ENCODE data around the gene SPN. TPM values are rescaled to one million over a fixed set of nuclear protein-coding genes. Genes with fewer than 3 reads are reported as not detected.
"Not testable (repeated sequence)": the region's sequence is repeated elsewhere in the genome, so short reads cannot be mapped to it uniquely, and the experiment has no call there.

SPN gene
- polyA plus RNA-seq, 1 donor from 2014 or later: 11.0 TPM

GRCh38 chr16:29638751-29639150, 24.3 kb upstream of the SPN start:
- H3K4me3 Mint-ChIP-seq, H3K36me3 Mint-ChIP-seq, H3K27me3 Mint-ChIP-seq, H3K27ac Mint-ChIP-seq, H3K9me3 Mint-ChIP-seq: not testable (repeated sequence)
- H3K4me1 Mint-ChIP-seq: peaks cover 0 to 14% (median 5%) of the 10 kb centered on the region in 3 donors

- Mint-ChIP-seq H3K4me1 (peaks cover 17 to 34% (median 22%) of the 10 kb centered on the region in 3 donors), H3K4me3 (peak overlapping the region in 1 of 4 donors; percentile 6), H3K9me3 (no peaks in the 10 kb centered on the region), H3K27ac (no peak overlapping the region), H3K36me3 (no peaks in the 10 kb centered on the region), H3K27me3 (no peaks in the 10 kb centered on the region)
Observed at GRCh38 chr16:29641561-29641960, 21.5 kb upstream of the SPN start.

GRCh38 chr16:29643596-29643995, 19.5 kb upstream of the SPN start:
- H3K9me3 Mint-ChIP-seq: no peaks in the 10 kb centered on the region
- no peak overlapping the region for H3K4me3 Mint-ChIP-seq
- no peaks in the 10 kb centered on the region for H3K36me3 Mint-ChIP-seq
- no peak overlapping the region for H3K27ac Mint-ChIP-seq
- peaks cover 17 to 34% (median 22%) of the 10 kb centered on the region in 3 donors for H3K4me1 Mint-ChIP-seq
- H3K27me3 Mint-ChIP-seq: no peaks in the 10 kb centered on the region

- peak overlapping the region in 2 of 3 donors; percentile 87 to 96 for H3K27ac Mint-ChIP-seq
- H3K36me3 Mint-ChIP-seq: no peaks in the 10 kb centered on the region
- H3K9me3 Mint-ChIP-seq: no peaks in the 10 kb centered on the region
- peaks cover 17 to 34% (median 22%) of the 10 kb centered on the region in 3 donors for H3K4me1 Mint-ChIP-seq
- H3K4me3 Mint-ChIP-seq: peak overlapping the region in 2 of 4 donors; percentile 82 to 87
- no peaks in the 10 kb centered on the region for H3K27me3 Mint-ChIP-seq
Observed at GRCh38 chr16:29644338-29644857, 18.6 kb upstream of the SPN start.

- H3K4me3 Mint-ChIP-seq: peak overlapping the region in 3 of 4 donors; percentile 29 to 87 (median 82)
- H3K27ac Mint-ChIP-seq: peak overlapping the region; percentile 69 to 96 (median 92)
- no peaks in the 10 kb centered on the region for H3K27me3 Mint-ChIP-seq
- H3K9me3 Mint-ChIP-seq: no peaks in the 10 kb centered on the region
- no peaks in the 10 kb centered on the region for H3K36me3 Mint-ChIP-seq
- peaks cover 21 to 34% (median 22%) of the 10 kb centered on the region in 3 donors for H3K4me1 Mint-ChIP-seq
Observed at GRCh38 chr16:29644973-29645693, 17.9 kb upstream of the SPN start.

GRCh38 chr16:29645694-29646187, 17.3 kb upstream of the SPN start:
- H3K27me3 Mint-ChIP-seq: no peaks in the 10 kb centered on the region
- H3K4me3 Mint-ChIP-seq: peak overlapping the region; percentile 29 to 87 (median 55)
- H3K27ac Mint-ChIP-seq: peak overlapping the region; percentile 69 to 96 (median 92)
- H3K36me3 Mint-ChIP-seq: no peaks in the 10 kb centered on the region
- peaks cover 21 to 31% (median 22%) of the 10 kb centered on the region in 3 donors for H3K4me1 Mint-ChIP-seq
- H3K9me3 Mint-ChIP-seq: no peaks in the 10 kb centered on the region

- no peaks in the 10 kb centered on the region for H3K27me3 Mint-ChIP-seq
- no peaks in the 10 kb centered on the region for H3K9me3 Mint-ChIP-seq
- H3K4me3 Mint-ChIP-seq: no peak overlapping the region
- no peak overlapping the region for H3K27ac Mint-ChIP-seq
- peaks cover 20 to 25% (median 21%) of the 10 kb centered on the region in 3 donors for H3K4me1 Mint-ChIP-seq
- H3K36me3 Mint-ChIP-seq: no peaks in the 10 kb centered on the region
Observed at GRCh38 chr16:29646947-29647346, 16.1 kb upstream of the SPN start.

- peaks cover 3% of the 10 kb centered on the region for H3K27me3 Mint-ChIP-seq
- H3K36me3 Mint-ChIP-seq: no peaks in the 10 kb centered on the region
- no peak overlapping the region for H3K27ac Mint-ChIP-seq
- H3K4me1 Mint-ChIP-seq: peaks cover 20 to 25% (median 22%) of the 10 kb centered on the region in 3 donors
- no peak overlapping the region for H3K4me3 Mint-ChIP-seq
- H3K9me3 Mint-ChIP-seq: no peaks in the 10 kb centered on the region
Observed at GRCh38 chr16:29649588-29650494, 13.2 kb upstream of the SPN start.

- peaks cover 11 to 16% (median 15%) of the 10 kb centered on the region in 3 donors for H3K4me1 Mint-ChIP-seq
- no peak overlapping the region for H3K4me3 Mint-ChIP-seq
- H3K9me3 Mint-ChIP-seq: no peaks in the 10 kb centered on the region
- H3K36me3 Mint-ChIP-seq: no peaks in the 10 kb centered on the region
- peaks cover 3% of the 10 kb centered on the region for H3K27me3 Mint-ChIP-seq
- no peak overlapping the region for H3K27ac Mint-ChIP-seq
Observed at GRCh38 chr16:29650771-29651170, 12.3 kb upstream of the SPN start.

- Mint-ChIP-seq H3K9me3 (no peaks in the 10 kb centered on the region), H3K4me3 (no peak overlapping the region), H3K36me3 (no peaks in the 10 kb centered on the region), H3K27ac (no peak overlapping the region), H3K4me1 (peaks cover 9 to 14% (median 11%) of the 10 kb centered on the region in 3 donors), H3K27me3 (peaks cover 3% of the 10 kb centered on the region)
Observed at GRCh38 chr16:29651774-29652349, 11.2 kb upstream of the SPN start.

GRCh38 chr16:29653471-29653870, 9.6 kb upstream of the SPN start:
- Mint-ChIP-seq H3K4me3 (peak overlapping the region in 1 of 4 donors; percentile 7), H3K27me3 (peaks cover 3% of the 10 kb centered on the region), H3K9me3 (no peaks in the 10 kb centered on the region), H3K27ac (peak overlapping the region in 2 of 3 donors; percentile 1 to 76), H3K4me1 (peaks cover 9 to 14% (median 11%) of the 10 kb centered on the region in 3 donors), H3K36me3 (no peaks in the 10 kb centered on the region)

GRCh38 chr16:29653890-29654289, 9.2 kb upstream of the SPN start:
- H3K27ac Mint-ChIP-seq: peak overlapping the region in 1 of 3 donors; percentile 1
- not testable (repeated sequence) for H3K36me3 Mint-ChIP-seq, H3K9me3 Mint-ChIP-seq, H3K4me3 Mint-ChIP-seq, H3K27me3 Mint-ChIP-seq
- peaks cover 9 to 14% (median 11%) of the 10 kb centered on the region in 3 donors for H3K4me1 Mint-ChIP-seq

GRCh38 chr16:29656688-29657523, 6.1 kb upstream of the SPN start:
- peaks cover 3% of the 10 kb centered on the region for H3K27me3 Mint-ChIP-seq
- no peak overlapping the region for H3K27ac Mint-ChIP-seq
- peaks cover 10 to 14% (median 11%) of the 10 kb centered on the region in 3 donors for H3K4me1 Mint-ChIP-seq
- no peaks in the 10 kb centered on the region for H3K36me3 Mint-ChIP-seq
- no peaks in the 10 kb centered on the region for H3K9me3 Mint-ChIP-seq
- no peak overlapping the region for H3K4me3 Mint-ChIP-seq

- H3K4me1 Mint-ChIP-seq: peaks cover 3 to 21% (median 11%) of the 10 kb centered on the region in 3 donors
- no peak overlapping the region for H3K4me3 Mint-ChIP-seq
- H3K36me3 Mint-ChIP-seq: no peaks in the 10 kb centered on the region
- H3K27ac Mint-ChIP-seq: no peak overlapping the region
- no peaks in the 10 kb centered on the region for H3K27me3 Mint-ChIP-seq
- H3K9me3 Mint-ChIP-seq: no peaks in the 10 kb centered on the region
Observed at GRCh38 chr16:29658705-29659104, 4.3 kb upstream of the SPN start.
